CD4-positive, CD25-positive, alpha-beta regulatory T cell (primary cell): ENCODE measurements around the gene ENTREP1. TPM values are rescaled to one million over a fixed set of nuclear protein-coding genes. Genes with fewer than 3 reads are reported as not detected.
A peak's percentile ranks its signal among the peaks of the same experiment; 100 is the strongest.

ENCODE experiments used
- ATAC-seq, 2 donors: fragments of 150-1000 bp; cut with Tn5 transposase; one replicate each; pipeline ENCODE4 v1.10.0; 2021; ENCODE audit warnings: low read depth in 2 of 2, moderate number of reproducible peaks in 2 of 2, moderate library complexity in 1 of 2
- DNase-seq, 3 donors: peaks; one replicate each; pipeline versions ENCODE4 v3.0.0 to v3.0.0-alpha.2; 2012 to 2022; ENCODE audit warnings: mixed read lengths in 1 of 3
- H3K27ac ChIP-seq: one replicate; pipeline ENCODE4 v1.7.0; 2013; ENCODE audit warnings: mild to moderate bottlenecking, low read length; ENCODE audit not compliant: insufficient read depth, poor library complexity, severe bottlenecking
- H3K27me3 ChIP-seq: one replicate; pipeline ENCODE4 v1.7.0; 2013; ENCODE audit warnings: low read length; ENCODE audit not compliant: control insufficient read depth, insufficient read depth
- H3K36me3 ChIP-seq: one replicate; pipeline ENCODE4 v1.7.0; 2013; ENCODE audit warnings: mild to moderate bottlenecking, low read length, moderate library complexity; ENCODE audit not compliant: control insufficient read depth, insufficient read depth
- H3K4me1 ChIP-seq: 2 replicates; pipeline ENCODE4 v1.7.0; 2013; ENCODE audit warnings: mild to moderate bottlenecking, low read length; ENCODE audit not compliant: insufficient read depth, control insufficient read depth, poor library complexity, severe bottlenecking
- H3K4me3 ChIP-seq: one replicate; pipeline ENCODE4 v1.7.0; 2013; ENCODE audit warnings: low read depth, mild to moderate bottlenecking, low read length, moderate library complexity
- H3K9me3 ChIP-seq, 2 experiments: 1 replicate in 1 of 2; 2 replicates in 1 of 2; pipeline ENCODE4 v1.7.0; 2013; ENCODE audit warnings: low read length in 2 of 2, mild to moderate bottlenecking in 1 of 2, moderate library complexity in 1 of 2; ENCODE audit not compliant: control insufficient read depth in 2 of 2
- H3K27ac Mint-ChIP-seq, 3 donors: one replicate each; pipeline ENCODE4 v1.8.0; 2020 to 2022; ENCODE audit warnings: mild to moderate bottlenecking in 3 of 3, mixed read lengths in 3 of 3, moderate library complexity in 2 of 3
- H3K27me3 Mint-ChIP-seq: one replicate; pipeline ENCODE4 v1.8.0; 2022; ENCODE audit warnings: mild to moderate bottlenecking, mixed read lengths
- H3K36me3 Mint-ChIP-seq: one replicate; pipeline ENCODE4 v1.8.0; 2020; ENCODE audit warnings: mixed read lengths
- H3K4me1 Mint-ChIP-seq, 4 donors: one replicate each; pipeline ENCODE4 v1.8.0; 2020 to 2022; ENCODE audit warnings: mixed read lengths in 4 of 4, mild to moderate bottlenecking in 1 of 4
- H3K4me3 Mint-ChIP-seq, 4 donors: one replicate each; pipeline ENCODE4 v1.8.0; 2020 to 2022; ENCODE audit warnings: mild to moderate bottlenecking in 4 of 4, mixed read lengths in 4 of 4, moderate library complexity in 3 of 4
- H3K9me3 Mint-ChIP-seq, 7 donors: one replicate each; pipeline ENCODE4 v1.8.0; 2020 to 2022; ENCODE audit warnings: mixed read lengths in 7 of 7, mild to moderate bottlenecking in 3 of 7, moderate library complexity in 2 of 7
- polyA plus RNA-seq, 4 donors: library from polyadenylated mRNA; unstranded; fragments of 300-500 nt; fragmentation: Illumina TruSeq; gene quantifications; one replicate each; pipeline ENCODE4 v1.2.3, GENCODE V29; 2021
- total RNA-seq: library from RNA; stranded (reverse); gene quantifications from one replicate; pipeline ENCODE4 v1.2.3, GENCODE V29; 2022

ENTREP1 gene
- total and polyA plus RNA-seq, 5 donors from 2014 or later: not detected

- Histone ChIP-seq H3K4me3 (no peak overlapping the region), H3K36me3 (no peaks in the 10 kb centered on the region), H3K4me1 (no peaks in the 10 kb centered on the region), H3K27me3 (peaks cover 2% of the 10 kb centered on the region), H3K27ac (no peak overlapping the region), H3K9me3 (no peaks in the 10 kb centered on the region)
- no peak overlapping the region for H3K27ac Mint-ChIP-seq
- ATAC-seq (no peak), DNase-seq (peak in 2 of 3 donors; percentile 39 to 55)
- H3K36me3 Mint-ChIP-seq: no peaks in the 10 kb centered on the region
- H3K4me3 Mint-ChIP-seq: no peak overlapping the region
- H3K9me3 Mint-ChIP-seq: peaks cover 0 to 2% (median 0%) of the 10 kb centered on the region in 7 donors
- H3K27me3 Mint-ChIP-seq: peaks cover 8% of the 10 kb centered on the region
- H3K4me1 Mint-ChIP-seq: no peaks in the 10 kb centered on the region
These were observed 97.1 kb downstream of the ENTREP1 start for GRCh38 chr9:69421908-69422801.

GRCh38 chr9:69425136-69425801, 100.3 kb downstream of the ENTREP1 start:
- H3K9me3 Mint-ChIP-seq: no peaks in the 10 kb centered on the region
- peaks cover 8% of the 10 kb centered on the region for H3K27me3 Mint-ChIP-seq
- H3K4me3 Mint-ChIP-seq: no peak overlapping the region
- Histone ChIP-seq H3K27me3 (peaks cover 2% of the 10 kb centered on the region), H3K36me3 (no peaks in the 10 kb centered on the region), H3K4me3 (no peak overlapping the region), H3K4me1 (no peaks in the 10 kb centered on the region), H3K9me3 (no peaks in the 10 kb centered on the region), H3K27ac (no peak overlapping the region)
- DNase-seq: no peak
- no peaks in the 10 kb centered on the region for H3K36me3 Mint-ChIP-seq
- no peak overlapping the region for H3K27ac Mint-ChIP-seq
- ATAC-seq: no peak
- no peaks in the 10 kb centered on the region for H3K4me1 Mint-ChIP-seq

- no peaks in the 10 kb centered on the region for H3K27me3 ChIP-seq
- H3K36me3 ChIP-seq: no peaks in the 10 kb centered on the region
- no peaks in the 10 kb centered on the region for H3K9me3 ChIP-seq
- Mint-ChIP-seq H3K27me3 (peaks cover 4% of the 10 kb centered on the region), H3K4me1 (no peaks in the 10 kb centered on the region), H3K27ac (no peak overlapping the region), H3K4me3 (no peak overlapping the region), H3K36me3 (no peaks in the 10 kb centered on the region), H3K9me3 (peaks cover 0 to 2% (median 0%) of the 10 kb centered on the region in 7 donors)
- H3K4me3 ChIP-seq: no peak overlapping the region
- DNase-seq (no peak), ATAC-seq (no peak)
- H3K4me1 ChIP-seq: no peaks in the 10 kb centered on the region
- no peak overlapping the region for H3K27ac ChIP-seq
These were observed 102.3 kb downstream of the ENTREP1 start for GRCh38 chr9:69427286-69427685.

- ATAC-seq (no peak), DNase-seq (no peak)
- Mint-ChIP-seq H3K36me3 (no peaks in the 10 kb centered on the region), H3K27me3 (peaks cover 4% of the 10 kb centered on the region), H3K9me3 (peaks cover 0 to 3% (median 0%) of the 10 kb centered on the region in 7 donors), H3K4me3 (no peak overlapping the region), H3K4me1 (no peaks in the 10 kb centered on the region), H3K27ac (no peak overlapping the region)
- Histone ChIP-seq H3K27ac (no peak overlapping the region), H3K9me3 (no peaks in the 10 kb centered on the region), H3K36me3 (no peaks in the 10 kb centered on the region), H3K4me3 (no peak overlapping the region), H3K4me1 (no peaks in the 10 kb centered on the region), H3K27me3 (no peaks in the 10 kb centered on the region)
These were observed 103.2 kb downstream of the ENTREP1 start for GRCh38 chr9:69428017-69428785.

GRCh38 chr9:69429281-69429680, 104.3 kb downstream of the ENTREP1 start:
- Histone ChIP-seq H3K4me1 (no peaks in the 10 kb centered on the region), H3K9me3 (no peaks in the 10 kb centered on the region), H3K36me3 (no peaks in the 10 kb centered on the region), H3K4me3 (no peak overlapping the region), H3K27me3 (no peaks in the 10 kb centered on the region), H3K27ac (no peak overlapping the region)
- no peak overlapping the region for H3K4me3 Mint-ChIP-seq
- H3K9me3 Mint-ChIP-seq: peaks cover 0 to 3% (median 0%) of the 10 kb centered on the region in 7 donors
- no peaks in the 10 kb centered on the region for H3K36me3 Mint-ChIP-seq
- no peaks in the 10 kb centered on the region for H3K4me1 Mint-ChIP-seq
- H3K27ac Mint-ChIP-seq: no peak overlapping the region
- ATAC-seq: no peak
- no peak for DNase-seq
- H3K27me3 Mint-ChIP-seq: peaks cover 4% of the 10 kb centered on the region

- peaks cover 0 to 3% (median 0%) of the 10 kb centered on the region in 7 donors for H3K9me3 Mint-ChIP-seq
- Histone ChIP-seq H3K36me3 (no peaks in the 10 kb centered on the region), H3K9me3 (no peaks in the 10 kb centered on the region), H3K27me3 (no peaks in the 10 kb centered on the region), H3K27ac (no peak overlapping the region), H3K4me3 (no peak overlapping the region), H3K4me1 (no peaks in the 10 kb centered on the region)
- H3K27ac Mint-ChIP-seq: no peak overlapping the region
- no peak for ATAC-seq
- no peak for DNase-seq
- no peak overlapping the region for H3K4me3 Mint-ChIP-seq
- no peaks in the 10 kb centered on the region for H3K4me1 Mint-ChIP-seq
- H3K27me3 Mint-ChIP-seq: peaks cover 4% of the 10 kb centered on the region
- H3K36me3 Mint-ChIP-seq: no peaks in the 10 kb centered on the region
These were observed 105.2 kb downstream of the ENTREP1 start for GRCh38 chr9:69430206-69430605.

GRCh38 chr9:69431203-69431602, 106.2 kb downstream of the ENTREP1 start:
- no peak overlapping the region for H3K27ac ChIP-seq
- no peak overlapping the region for H3K27ac Mint-ChIP-seq
- no peaks in the 10 kb centered on the region for H3K36me3 Mint-ChIP-seq
- ATAC-seq (no peak), DNase-seq (no peak)
- H3K4me3 Mint-ChIP-seq: no peak overlapping the region
- H3K4me1 Mint-ChIP-seq: no peaks in the 10 kb centered on the region
- H3K27me3 Mint-ChIP-seq: no peaks in the 10 kb centered on the region
- H3K9me3 ChIP-seq: no peaks in the 10 kb centered on the region
- peaks cover 0 to 3% (median 0%) of the 10 kb centered on the region in 7 donors for H3K9me3 Mint-ChIP-seq
- H3K27me3 ChIP-seq: no peaks in the 10 kb centered on the region
- H3K36me3 ChIP-seq: no peaks in the 10 kb centered on the region
- H3K4me1 ChIP-seq: no peaks in the 10 kb centered on the region
- no peak overlapping the region for H3K4me3 ChIP-seq
